ENCODE data around the gene ACADVL.

The ACADVL gene

GRCh38 chr17:7221278-7222092, 1.7 kb downstream of the ACADVL start:
- no peak overlapping the region for H3K4me3 ChIP-seq (replicated peaks; ENCODE audit: low read depth, low read length)
- no peak for DNase-seq (ENCODE audit: extremely low read depth, insufficient read length)
- TF ChIP-seq, protein P1, sequence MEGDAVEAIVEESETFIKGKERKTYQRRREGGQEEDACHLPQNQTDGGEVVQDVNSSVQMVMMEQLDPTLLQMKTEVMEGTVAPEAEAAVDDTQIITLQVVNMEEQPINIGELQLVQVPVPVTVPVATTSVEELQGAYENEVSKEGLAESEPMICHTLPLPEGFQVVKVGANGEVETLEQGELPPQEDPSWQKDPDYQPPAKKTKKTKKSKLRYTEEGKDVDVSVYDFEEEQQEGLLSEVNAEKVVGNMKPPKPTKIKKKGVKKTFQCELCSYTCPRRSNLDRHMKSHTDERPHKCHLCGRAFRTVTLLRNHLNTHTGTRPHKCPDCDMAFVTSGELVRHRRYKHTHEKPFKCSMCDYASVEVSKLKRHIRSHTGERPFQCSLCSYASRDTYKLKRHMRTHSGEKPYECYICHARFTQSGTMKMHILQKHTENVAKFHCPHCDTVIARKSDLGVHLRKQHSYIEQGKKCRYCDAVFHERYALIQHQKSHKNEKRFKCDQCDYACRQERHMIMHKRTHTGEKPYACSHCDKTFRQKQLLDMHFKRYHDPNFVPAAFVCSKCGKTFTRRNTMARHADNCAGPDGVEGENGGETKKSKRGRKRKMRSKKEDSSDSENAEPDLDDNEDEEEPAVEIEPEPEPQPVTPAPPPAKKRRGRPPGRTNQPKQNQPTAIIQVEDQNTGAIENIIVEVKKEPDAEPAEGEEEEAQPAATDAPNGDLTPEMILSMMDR (IDR thresholded peaks at IDR 0.05; ENCODE audit: insufficient read depth, low read length, poor library complexity, severe bottlenecking): no peak
- no peaks in the 10 kb centered on the region for H3K27me3 ChIP-seq (replicated peaks; ENCODE audit: control insufficient read depth, insufficient read depth, low read length)
- peaks cover 21% of the 10 kb centered on the region for H3K36me3 ChIP-seq (ENCODE audit: control insufficient read depth, insufficient read depth, low read length)

DNA sequence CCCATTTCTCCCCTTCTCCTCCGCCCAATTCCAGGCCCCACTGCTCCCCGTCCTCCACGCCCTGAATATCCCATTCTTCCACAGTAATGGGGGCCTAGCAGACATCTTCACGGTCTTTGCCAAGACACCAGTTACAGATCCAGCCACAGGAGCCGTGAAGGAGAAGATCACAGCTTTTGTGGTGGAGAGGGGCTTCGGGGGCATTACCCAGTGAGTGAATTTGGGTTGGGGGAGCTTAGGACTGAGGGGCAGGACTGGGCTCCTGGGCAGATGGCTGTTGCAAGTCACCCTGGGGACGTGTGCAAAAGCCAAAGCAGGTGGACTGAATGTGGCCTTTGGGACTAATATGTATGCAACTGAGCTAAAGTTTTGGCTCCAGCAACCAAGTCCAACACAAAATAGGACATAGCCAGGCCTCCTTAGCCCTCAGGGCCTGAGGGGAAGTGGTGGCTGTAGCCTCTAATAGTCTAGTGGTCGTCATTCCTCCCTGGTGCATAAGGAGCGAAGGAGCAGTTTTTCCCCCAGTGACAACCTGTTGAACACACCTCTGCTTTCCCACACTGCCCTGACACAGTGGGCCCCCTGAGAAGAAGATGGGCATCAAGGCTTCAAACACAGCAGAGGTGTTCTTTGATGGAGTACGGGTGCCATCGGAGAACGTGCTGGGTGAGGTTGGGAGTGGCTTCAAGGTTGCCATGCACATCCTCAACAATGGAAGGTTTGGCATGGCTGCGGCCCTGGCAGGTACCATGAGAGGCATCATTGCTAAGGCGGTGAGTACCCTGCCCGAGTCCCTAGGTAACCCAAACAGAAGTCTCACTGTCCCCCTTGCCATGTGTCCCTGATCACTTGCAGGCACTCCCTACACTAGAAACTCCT, 2.6 kb downstream of the ACADVL start:
- peaks cover 28% of the 10 kb centered on the region for H3K36me3 ChIP-seq (ENCODE audit: control insufficient read depth, insufficient read depth, low read length)
- no peak for DNase-seq (ENCODE audit: extremely low read depth, insufficient read length)
- no peaks in the 10 kb centered on the region for H3K27me3 ChIP-seq (replicated peaks; ENCODE audit: control insufficient read depth, insufficient read depth, low read length)
- TF ChIP-seq, protein P1 (IDR thresholded peaks at IDR 0.05; ENCODE audit: insufficient read depth, low read length, poor library complexity, severe bottlenecking): no peak
- H3K4me3 ChIP-seq (replicated peaks; ENCODE audit: low read depth, low read length): no peak overlapping the region

DNA sequence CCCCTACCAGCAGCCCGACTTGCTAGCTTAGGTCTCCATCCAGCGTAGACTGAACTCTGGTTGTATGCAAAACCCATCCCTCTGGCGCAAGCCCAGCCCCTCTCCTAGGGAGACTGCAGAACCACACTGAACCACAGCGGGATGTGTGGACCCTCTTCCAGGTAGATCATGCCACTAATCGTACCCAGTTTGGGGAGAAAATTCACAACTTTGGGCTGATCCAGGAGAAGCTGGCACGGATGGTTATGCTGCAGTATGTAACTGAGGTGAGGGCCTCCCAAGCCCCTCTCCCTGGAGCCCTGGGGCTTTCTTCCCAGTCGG, 3.2 kb downstream of the ACADVL start:
- Histone ChIP-seq H3K36me3 (ENCODE audit: control insufficient read depth, insufficient read depth, low read length) (peaks cover 32% of the 10 kb centered on the region), H3K4me3 (replicated peaks; ENCODE audit: low read depth, low read length) (no peak overlapping the region), H3K27me3 (replicated peaks; ENCODE audit: control insufficient read depth, insufficient read depth, low read length) (no peaks in the 10 kb centered on the region)
- TF ChIP-seq, protein P1 (IDR thresholded peaks at IDR 0.05; ENCODE audit: insufficient read depth, low read length, poor library complexity, severe bottlenecking): no peak
- no peak for DNase-seq (ENCODE audit: extremely low read depth, insufficient read length)

DNA sequence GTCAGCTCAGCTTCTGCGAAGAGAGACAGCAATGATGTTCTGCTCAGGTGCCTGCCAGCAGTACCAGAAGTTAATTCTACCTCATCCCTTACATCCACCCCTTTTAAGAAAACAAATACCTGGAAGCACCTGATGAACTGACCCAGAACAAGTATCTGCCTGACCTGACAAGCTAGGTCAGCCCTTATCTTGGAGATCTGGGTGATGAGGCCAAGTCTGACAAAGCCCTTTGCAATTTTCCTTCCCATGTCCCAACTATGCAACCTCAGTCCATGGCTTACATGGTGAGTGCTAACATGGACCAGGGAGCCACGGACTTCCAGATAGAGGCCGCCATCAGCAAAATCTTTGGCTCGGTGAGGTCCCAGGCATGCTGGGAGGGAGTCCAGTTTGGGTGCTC, 3.6 kb downstream of the ACADVL start:
- Histone ChIP-seq H3K36me3 (ENCODE audit: control insufficient read depth, insufficient read depth, low read length) (peaks cover 32% of the 10 kb centered on the region), H3K4me3 (replicated peaks; ENCODE audit: low read depth, low read length) (no peak overlapping the region), H3K27me3 (replicated peaks; ENCODE audit: control insufficient read depth, insufficient read depth, low read length) (no peaks in the 10 kb centered on the region)
- TF ChIP-seq, protein P1 (IDR thresholded peaks at IDR 0.05; ENCODE audit: insufficient read depth, low read length, poor library complexity, severe bottlenecking): no peak
- no peak for DNase-seq (ENCODE audit: extremely low read depth, insufficient read length)

GRCh38 chr17:7224110-7224509, 4.4 kb downstream of the ACADVL start:
- H3K36me3 ChIP-seq (ENCODE audit: control insufficient read depth, insufficient read depth, low read length): peaks cover 36% of the 10 kb centered on the region
- TF ChIP-seq, protein P1 (IDR thresholded peaks at IDR 0.05; ENCODE audit: insufficient read depth, low read length, poor library complexity, severe bottlenecking): no peak
- DNase-seq (ENCODE audit: extremely low read depth, insufficient read length): no peak

More at GRCh38 chr17:7224110-7224509, 4.4 kb downstream of the ACADVL start:
- Histone ChIP-seq H3K4me3 (replicated peaks; ENCODE audit: low read depth, low read length) (no peak overlapping the region), H3K27me3 (replicated peaks; ENCODE audit: control insufficient read depth, insufficient read depth, low read length) (no peaks in the 10 kb centered on the region)
